GM23338 (cell line): ENCODE measurements around the gene SBF1.

Experiments used
- CREB1 ChIP-seq: fragments of 250-450 bp; sonication (Bioruptor Pico); IDR thresholded peaks from 2 replicates; pipeline ENCODE4 v1.5.0; 2020; ENCODE audit warnings: low read depth, mild to moderate bottlenecking, moderate library complexity
- EZH2 ChIP-seq: fragments of 200-600 bp; sonication (generic); IDR thresholded peaks from one replicate; pipeline ENCODE4 v1.8.0; 2017; ENCODE audit warnings: antibody characterized with exemption, mild to moderate bottlenecking, low read depth; ENCODE audit not compliant: unreplicated experiment
- JUNB ChIP-seq: IDR thresholded peaks from one replicate; pipeline ENCODE4 v1.6.1; 2016; ENCODE audit warnings: antibody characterized with exemption; ENCODE audit not compliant: unreplicated experiment
- NANOG ChIP-seq: IDR thresholded peaks from 2 replicates; pipeline ENCODE4 v1.6.1; 2016; ENCODE audit warnings: antibody characterized with exemption, borderline replicate concordance
- POLR2AphosphoS5 ChIP-seq: IDR thresholded peaks from 2 replicates; pipeline ENCODE4 v1.6.1; 2016; ENCODE audit warnings: antibody characterized with exemption, low read depth
- REST ChIP-seq: IDR thresholded peaks from one replicate; pipeline ENCODE4 v1.6.1; 2018; ENCODE audit warnings: antibody characterized with exemption; ENCODE audit not compliant: unreplicated experiment
- TF ChIP-seq, protein P1 (sequence below), 2 experiments: fragments of 200-600 bp in 1 of 2; sonication (generic) in 1 of 2; conservative IDR thresholded peaks; 2 replicates each; pipeline versions ENCODE4 v1.5.1 to v1.6.1; 2016 to 2017; ENCODE audit warnings: antibody characterized with exemption in 2 of 2, low read depth in 2 of 2, mild to moderate bottlenecking in 2 of 2, moderate library complexity in 1 of 2

DNA sequence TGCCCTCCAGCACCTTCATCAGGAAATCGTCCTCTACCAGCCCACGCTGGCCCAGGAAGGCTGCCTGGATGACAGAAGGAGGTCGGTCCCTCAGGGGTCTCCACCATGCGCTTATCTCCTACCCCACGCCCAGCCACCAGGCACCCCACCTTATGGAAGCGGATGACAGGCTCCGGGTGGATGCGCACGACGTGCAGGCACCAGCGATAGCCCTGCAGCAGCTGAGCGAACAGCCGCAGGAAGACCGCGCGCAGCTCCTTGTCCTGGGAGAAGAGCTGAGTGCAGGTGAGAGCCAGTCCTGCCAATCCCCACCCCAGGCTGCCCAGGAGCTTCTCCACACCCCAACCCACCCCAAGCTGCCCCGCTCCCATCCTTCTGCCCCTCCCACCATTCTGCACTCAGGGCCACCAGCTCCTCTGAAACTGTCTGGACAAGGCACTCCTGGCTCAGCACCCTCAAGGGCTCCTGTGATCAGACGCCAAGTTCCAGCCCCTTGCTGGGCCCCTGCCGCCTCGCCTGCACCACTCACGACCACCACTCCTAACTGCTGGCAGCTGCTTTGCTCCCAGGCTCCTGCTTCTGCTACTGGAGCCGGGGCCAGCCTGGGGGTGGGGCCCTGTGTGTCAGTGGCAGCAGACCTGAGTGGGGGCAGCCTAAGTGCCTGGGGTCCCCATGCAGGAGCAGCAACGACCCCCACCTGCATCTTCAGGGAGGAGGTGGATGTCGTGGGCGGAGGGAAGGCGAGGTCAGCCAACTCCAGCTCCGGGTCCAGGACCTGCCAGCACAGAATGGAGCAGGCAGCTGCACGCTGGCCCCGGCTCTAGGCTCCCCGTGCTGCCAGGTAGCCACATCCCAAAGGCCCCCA is 9.5 kb downstream of the SBF1 start:
- TF ChIP-seq, protein P1, sequence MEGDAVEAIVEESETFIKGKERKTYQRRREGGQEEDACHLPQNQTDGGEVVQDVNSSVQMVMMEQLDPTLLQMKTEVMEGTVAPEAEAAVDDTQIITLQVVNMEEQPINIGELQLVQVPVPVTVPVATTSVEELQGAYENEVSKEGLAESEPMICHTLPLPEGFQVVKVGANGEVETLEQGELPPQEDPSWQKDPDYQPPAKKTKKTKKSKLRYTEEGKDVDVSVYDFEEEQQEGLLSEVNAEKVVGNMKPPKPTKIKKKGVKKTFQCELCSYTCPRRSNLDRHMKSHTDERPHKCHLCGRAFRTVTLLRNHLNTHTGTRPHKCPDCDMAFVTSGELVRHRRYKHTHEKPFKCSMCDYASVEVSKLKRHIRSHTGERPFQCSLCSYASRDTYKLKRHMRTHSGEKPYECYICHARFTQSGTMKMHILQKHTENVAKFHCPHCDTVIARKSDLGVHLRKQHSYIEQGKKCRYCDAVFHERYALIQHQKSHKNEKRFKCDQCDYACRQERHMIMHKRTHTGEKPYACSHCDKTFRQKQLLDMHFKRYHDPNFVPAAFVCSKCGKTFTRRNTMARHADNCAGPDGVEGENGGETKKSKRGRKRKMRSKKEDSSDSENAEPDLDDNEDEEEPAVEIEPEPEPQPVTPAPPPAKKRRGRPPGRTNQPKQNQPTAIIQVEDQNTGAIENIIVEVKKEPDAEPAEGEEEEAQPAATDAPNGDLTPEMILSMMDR (conservative IDR thresholded peaks at IDR 0.05; ENCODE audit: low read depth in 2 of 2) = no peak
- TF ChIP-seq REST (no peak), CREB1 (no peak), EZH2 (no peak), POLR2AphosphoS5 (no peak), JUNB (no peak), NANOG (no peak)
